Epidermal melanocyte (primary cell): ENCODE measurements around the gene C1orf198.

ENCODE experiments used
- DNase-seq: peaks from one replicate; pipeline ENCODE4 v3.0.0; 2011; ENCODE audit warnings: low spot score; ENCODE audit not compliant: insufficient read length

The C1orf198 gene

DNA sequence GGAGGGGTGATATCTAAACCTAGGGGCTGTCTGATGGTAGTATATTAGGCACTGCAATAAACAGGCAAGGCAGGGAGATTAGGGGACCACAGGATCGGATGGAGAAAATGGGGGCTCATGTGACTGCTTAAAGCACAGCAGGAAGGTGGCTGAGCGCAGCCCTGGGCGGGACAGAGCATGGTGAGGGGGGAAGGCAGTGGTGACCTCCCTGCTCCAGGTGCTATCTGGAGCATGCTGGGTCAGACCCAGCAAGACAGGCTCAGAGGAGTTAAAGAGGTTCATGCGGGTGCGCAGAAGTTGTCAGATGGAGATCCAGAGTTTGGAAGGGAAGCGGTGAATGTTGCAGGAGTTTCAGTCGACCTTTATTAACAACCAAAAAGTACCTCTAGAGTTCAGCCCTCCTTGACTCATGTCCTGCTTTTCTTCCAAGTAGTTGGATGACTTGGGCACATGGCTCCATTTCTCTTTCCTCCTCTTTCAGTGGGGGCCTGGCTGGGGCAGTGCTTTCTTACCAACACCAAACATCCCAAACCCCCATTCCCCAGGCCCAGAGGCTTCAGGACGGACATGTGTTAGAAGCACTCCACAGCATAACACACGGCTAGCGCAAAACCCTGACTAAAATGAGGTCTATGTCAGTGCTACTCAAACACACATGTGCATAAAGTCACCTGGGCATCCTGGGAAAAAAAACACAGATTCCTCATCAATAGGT lies 79.6 kb downstream of the C1orf198 start:
- DNase-seq, result no peak

- no peak for DNase-seq
Observed at GRCh38 chr1:230787471-230787870, 80.8 kb downstream of the C1orf198 start.
